ENCODE data around the gene HTATIP2. TPM values are rescaled to one million over a fixed set of nuclear protein-coding genes. Genes with fewer than 3 reads are reported as not detected.

HTATIP2 gene
- polyA plus RNA-seq = 23.0 and 34.7 TPM in 2 replicates

GRCh38 chr11:20363500-20364340, at the start of gene HTATIP2:
Gene HTATIP2 (plus strand): TSS chr11:20363714. CDS start chr11:20364238, 524 bp downstream.

GRCh38 chr11:20387261-20388095, 24.0 kb downstream of the HTATIP2 start, which contains the start of gene PRMT3:
Gene PRMT3 (plus strand): TSS chr11:20387716. CDS start chr11:20387747, 31 bp downstream.

Other genes with a start within 250 kb of the HTATIP2 start
- not detected in 2 replicates for gene DBX1, start 203.2 kb upstream of the HTATIP2 start, polyA plus RNA-seq
- 20.6 and 24.0 TPM in 2 replicates for gene PRMT3, start 24.0 kb downstream of the HTATIP2 start, polyA plus RNA-seq
- gene SLC6A5, start 235.9 kb downstream of the HTATIP2 start, polyA plus RNA-seq = 0.14 and 0.60 TPM in 2 replicates